ENCODE measurements around the gene RAB3A.

RAB3A gene

DNA sequence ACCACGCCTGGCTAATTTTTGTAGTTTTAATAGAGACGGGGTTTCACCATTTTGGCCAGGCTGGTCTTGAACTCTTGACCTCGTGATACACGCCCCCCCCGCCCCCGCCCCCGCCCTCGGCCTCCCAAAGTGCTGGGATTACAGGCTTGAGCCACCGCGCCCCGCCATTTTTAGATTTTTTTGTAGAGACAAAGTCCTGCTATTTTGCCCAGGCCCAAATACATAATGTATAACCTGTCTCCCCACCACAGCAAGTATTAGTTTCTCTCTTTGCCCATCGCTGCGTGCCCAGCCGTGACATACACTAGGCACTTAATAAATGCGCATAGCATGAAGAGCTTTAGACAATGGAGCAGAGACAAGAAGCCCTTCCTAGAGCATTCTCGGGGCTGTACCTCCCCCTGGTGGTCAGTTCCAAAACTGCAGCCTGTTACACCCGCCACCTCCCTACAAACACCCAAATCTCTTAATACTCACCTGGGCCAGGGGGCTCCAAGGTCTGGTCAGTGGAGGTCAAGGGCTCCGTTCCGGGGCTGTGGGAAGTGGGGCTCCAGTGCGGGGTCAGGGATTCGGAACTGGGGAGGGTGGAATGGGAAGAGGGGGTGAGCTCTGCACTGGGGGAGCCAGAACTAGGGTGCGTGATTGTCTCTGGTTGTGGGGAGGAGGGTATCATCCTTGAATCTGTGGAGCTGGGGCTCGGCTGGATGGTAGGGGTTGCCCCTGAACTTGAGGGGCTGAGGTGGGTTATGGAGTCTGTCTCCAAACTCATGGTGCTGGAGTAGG, 47.9 kb upstream of the RAB3A start:
- Histone ChIP-seq H3K4me2 (ENCODE audit: low read depth, low read length, poor library complexity, severe bottlenecking) (no peak overlapping the region), H2AFZ (ENCODE audit: low read length) (no peak overlapping the region)
- TF ChIP-seq, protein P1, sequence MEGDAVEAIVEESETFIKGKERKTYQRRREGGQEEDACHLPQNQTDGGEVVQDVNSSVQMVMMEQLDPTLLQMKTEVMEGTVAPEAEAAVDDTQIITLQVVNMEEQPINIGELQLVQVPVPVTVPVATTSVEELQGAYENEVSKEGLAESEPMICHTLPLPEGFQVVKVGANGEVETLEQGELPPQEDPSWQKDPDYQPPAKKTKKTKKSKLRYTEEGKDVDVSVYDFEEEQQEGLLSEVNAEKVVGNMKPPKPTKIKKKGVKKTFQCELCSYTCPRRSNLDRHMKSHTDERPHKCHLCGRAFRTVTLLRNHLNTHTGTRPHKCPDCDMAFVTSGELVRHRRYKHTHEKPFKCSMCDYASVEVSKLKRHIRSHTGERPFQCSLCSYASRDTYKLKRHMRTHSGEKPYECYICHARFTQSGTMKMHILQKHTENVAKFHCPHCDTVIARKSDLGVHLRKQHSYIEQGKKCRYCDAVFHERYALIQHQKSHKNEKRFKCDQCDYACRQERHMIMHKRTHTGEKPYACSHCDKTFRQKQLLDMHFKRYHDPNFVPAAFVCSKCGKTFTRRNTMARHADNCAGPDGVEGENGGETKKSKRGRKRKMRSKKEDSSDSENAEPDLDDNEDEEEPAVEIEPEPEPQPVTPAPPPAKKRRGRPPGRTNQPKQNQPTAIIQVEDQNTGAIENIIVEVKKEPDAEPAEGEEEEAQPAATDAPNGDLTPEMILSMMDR (conservative IDR thresholded peaks at IDR 0.05; ENCODE audit: low read length), result peak; percentile 99
- TF ChIP-seq EZH2phosphoT487 (IDR thresholded peaks at IDR 0.05; ENCODE audit: borderline replicate concordance), result no peak

DNA sequence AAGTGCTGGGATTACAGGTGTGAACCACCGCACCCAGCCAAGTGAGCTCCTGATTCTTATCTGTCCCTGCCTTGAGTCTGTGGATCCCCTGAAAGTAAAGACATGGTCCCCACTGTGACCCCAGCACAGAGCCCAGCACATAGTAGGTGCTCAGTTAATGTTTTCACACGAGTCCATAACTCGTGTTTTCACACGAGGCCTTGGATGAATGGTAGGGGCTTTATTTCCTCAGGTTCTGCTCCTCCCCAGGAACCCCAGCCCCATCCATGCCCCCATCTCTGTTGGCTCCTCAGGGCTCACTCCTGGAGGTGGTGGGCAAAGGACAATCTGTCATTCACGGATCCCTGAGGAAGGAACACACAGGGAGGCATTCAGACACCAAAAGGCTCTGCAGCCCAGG, 46.0 kb upstream of the RAB3A start:
- Histone ChIP-seq H3K4me1 (ENCODE audit: insufficient read depth, low read length, poor library complexity, severe bottlenecking) (no peaks in the 10 kb centered on the region), H3K27me3 (ENCODE audit: insufficient read depth, low read length, poor library complexity, severe bottlenecking) (no peaks in the 10 kb centered on the region)
- TF ChIP-seq, protein P1 (conservative IDR thresholded peaks at IDR 0.05; ENCODE audit: low read length), result no peak
- TF ChIP-seq EZH2phosphoT487 (IDR thresholded peaks at IDR 0.05; ENCODE audit: borderline replicate concordance), result no peak

More for the DNA sequence above, 47.9 kb upstream of the RAB3A start:
- Histone ChIP-seq H3K4me1 (ENCODE audit: insufficient read depth, low read length, poor library complexity, severe bottlenecking) (no peaks in the 10 kb centered on the region), H3F3A (ENCODE audit: low read depth) (no peaks in the 10 kb centered on the region), H3K36me3 (ENCODE audit: insufficient read depth, low read length) (no peaks in the 10 kb centered on the region), H3K9me2 (replicated peaks; ENCODE audit: low read depth, low read length) (no peaks in the 10 kb centered on the region), H3K79me2 (ENCODE audit: insufficient read depth, low read length) (no peaks in the 10 kb centered on the region), H3K27me3 (ENCODE audit: insufficient read depth, low read length, poor library complexity, severe bottlenecking) (no peaks in the 10 kb centered on the region), H3K9ac (ENCODE audit: low read depth, low read length, poor library complexity, severe bottlenecking) (no peak overlapping the region), H3K9me3 (ENCODE audit: insufficient read depth, low read depth, low read length) (no peaks in the 10 kb centered on the region), H3K4me3 (ENCODE audit: low read length, poor library complexity, severe bottlenecking) (no peak overlapping the region), H4K20me1 (ENCODE audit: insufficient read depth, low read length, poor library complexity, severe bottlenecking) (no peaks in the 10 kb centered on the region)

DNA sequence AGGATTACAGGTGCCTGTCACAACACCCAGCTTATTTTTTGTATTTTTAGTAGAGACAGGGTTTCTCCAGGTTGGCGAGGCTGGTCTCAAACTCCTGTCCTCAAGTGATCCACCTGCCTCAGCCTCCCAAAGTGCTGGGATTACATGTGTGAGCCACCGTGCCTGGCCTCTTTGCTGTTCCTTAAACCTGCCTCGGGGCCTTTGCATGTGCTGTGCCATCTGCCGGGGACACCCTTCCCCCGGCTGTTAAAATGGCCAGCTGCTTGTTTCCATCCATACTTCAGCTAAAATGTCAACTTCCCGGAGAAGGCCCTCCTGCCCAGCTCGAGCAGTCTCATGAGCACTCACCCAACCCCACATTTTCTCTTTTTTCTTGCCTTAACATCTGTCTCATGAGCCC, 41.5 kb upstream of the RAB3A start:
- no peaks in the 10 kb centered on the region for H3K9me3 ChIP-seq (ENCODE audit: insufficient read depth, low read depth, low read length)
- no peaks in the 10 kb centered on the region for H3K36me3 ChIP-seq (ENCODE audit: insufficient read depth, low read length)
- H3K4me2 ChIP-seq (ENCODE audit: low read depth, low read length, poor library complexity, severe bottlenecking), result no peak overlapping the region
- H3K9me2 ChIP-seq (replicated peaks; ENCODE audit: low read depth, low read length), result no peaks in the 10 kb centered on the region
- H3K4me3 ChIP-seq (ENCODE audit: low read length, poor library complexity, severe bottlenecking), result no peak overlapping the region
- no peaks in the 10 kb centered on the region for H3K27me3 ChIP-seq (ENCODE audit: insufficient read depth, low read length, poor library complexity, severe bottlenecking)
- H3K9ac ChIP-seq (ENCODE audit: low read depth, low read length, poor library complexity, severe bottlenecking), result no peak overlapping the region
- TF ChIP-seq EZH2phosphoT487 (IDR thresholded peaks at IDR 0.05; ENCODE audit: borderline replicate concordance), result no peak
- TF ChIP-seq, protein P1 (conservative IDR thresholded peaks at IDR 0.05; ENCODE audit: low read length), result no peak
- no peaks in the 10 kb centered on the region for H4K20me1 ChIP-seq (ENCODE audit: insufficient read depth, low read length, poor library complexity, severe bottlenecking)
- no peaks in the 10 kb centered on the region for H3K79me2 ChIP-seq (ENCODE audit: insufficient read depth, low read length)
- H2AFZ ChIP-seq (ENCODE audit: low read length), result no peak overlapping the region
- no peaks in the 10 kb centered on the region for H3K4me1 ChIP-seq (ENCODE audit: insufficient read depth, low read length, poor library complexity, severe bottlenecking)
- no peaks in the 10 kb centered on the region for H3F3A ChIP-seq (ENCODE audit: low read depth)

More for the DNA sequence above, 46.0 kb upstream of the RAB3A start:
- Histone ChIP-seq H3K4me3 (ENCODE audit: low read length, poor library complexity, severe bottlenecking) (no peak overlapping the region), H3K9ac (ENCODE audit: low read depth, low read length, poor library complexity, severe bottlenecking) (no peak overlapping the region), H4K20me1 (ENCODE audit: insufficient read depth, low read length, poor library complexity, severe bottlenecking) (no peaks in the 10 kb centered on the region), H3K9me2 (replicated peaks; ENCODE audit: low read depth, low read length) (no peaks in the 10 kb centered on the region), H3K79me2 (ENCODE audit: insufficient read depth, low read length) (no peaks in the 10 kb centered on the region), H3K4me2 (ENCODE audit: low read depth, low read length, poor library complexity, severe bottlenecking) (no peak overlapping the region), H3K36me3 (ENCODE audit: insufficient read depth, low read length) (no peaks in the 10 kb centered on the region), H3F3A (ENCODE audit: low read depth) (no peaks in the 10 kb centered on the region), H3K9me3 (ENCODE audit: insufficient read depth, low read depth, low read length) (no peaks in the 10 kb centered on the region), H2AFZ (ENCODE audit: low read length) (no peak overlapping the region)
